IMR-90 (cell line): Measurements from ENCODE around the gene PRPSAP1. TPM values are rescaled to one million over a fixed set of nuclear protein-coding genes. Genes with fewer than 3 reads are reported as not detected.

ENCODE experiments used
- ATAC-seq: fragments of 200-7000 bp; cut with Tn5 transposase; 2 replicates; pipeline ENCODE4 v1.9.1; 2020; ENCODE audit warnings: low read depth, mild to moderate bottlenecking, moderate library complexity
- BruUV-seq: library from RNA; stranded (reverse); fragments of 400-500 nt; replicated peaks from 2 replicates; lab custom pipeline; 2021; lab: Mats Ljungman, UMichigan
- CTCF ChIA-PET: fragments of 300-600 bp; formaldehyde crosslinking; extraction: SDS; loops from one replicate; lab custom pipeline; 2021; ENCODE audit warnings: antibody characterized with exemption; lab: Yijun Ruan, JAX
- POLR2A ChIA-PET: fragments of 300-600 bp; sonication (Branson Sonifier 250); formaldehyde crosslinking; loops from one replicate; lab custom pipeline; 2022; ENCODE audit warnings: antibody characterized with exemption; ENCODE audit not compliant: unreplicated experiment; lab: Charles Lee
- DNase-seq: peaks from one replicate; pipeline ENCODE4 v3.0.0; 2013
- H2AFZ ChIP-seq: replicated peaks from 2 replicates; pipeline ENCODE3; 2013; ENCODE audit warnings: low read length, mild to moderate bottlenecking; ENCODE audit not compliant: poor library complexity
- H2AK5ac ChIP-seq: 2 replicates; pipeline ENCODE4 v1.6.1; 2013; ENCODE audit warnings: low read depth, low read length, inconsistent platforms
- H2AK9ac ChIP-seq: replicated peaks from 2 replicates; pipeline ENCODE3; 2013; ENCODE audit warnings: mild to moderate bottlenecking, low read depth, low read length, moderate library complexity; ENCODE audit not compliant: poor library complexity
- H2BK120ac ChIP-seq: 2 replicates; pipeline ENCODE4 v1.6.1; 2013; ENCODE audit warnings: low read depth, low read length, inconsistent platforms
- H2BK15ac ChIP-seq: 3 replicates; pipeline ENCODE4 v1.6.1; 2013; ENCODE audit warnings: low read depth, low read length, inconsistent platforms
- H2BK20ac ChIP-seq: 2 replicates; pipeline ENCODE4 v1.6.1; 2013; ENCODE audit warnings: low read depth, mild to moderate bottlenecking, inconsistent platforms, low read length, moderate library complexity
- H2BK5ac ChIP-seq: 2 replicates; pipeline ENCODE4 v1.6.1; 2013; ENCODE audit warnings: mild to moderate bottlenecking, low read depth, low read length, inconsistent platforms; ENCODE audit not compliant: poor library complexity, severe bottlenecking
- H3K14ac ChIP-seq: replicated peaks from 2 replicates; pipeline ENCODE4 v1.6.1; 2013; ENCODE audit warnings: low read depth, low read length, inconsistent platforms
- H3K18ac ChIP-seq: 2 replicates; pipeline ENCODE4 v1.6.1; 2013; ENCODE audit warnings: low read depth, low read length, control low read depth
- H3K23ac ChIP-seq: 2 replicates; pipeline ENCODE4 v1.6.1; 2013; ENCODE audit warnings: low read depth, low read length, inconsistent platforms
- H3K27ac ChIP-seq: 2 replicates; pipeline ENCODE4 v1.5.1; 2013; ENCODE audit warnings: mild to moderate bottlenecking, control low read depth, low read length; ENCODE audit not compliant: insufficient read depth
- H3K27me3 ChIP-seq: 2 replicates; pipeline ENCODE4 v1.6.1; 2013; ENCODE audit warnings: low read length; ENCODE audit not compliant: control insufficient read depth, insufficient read depth
- H3K36me3 ChIP-seq: 2 replicates; pipeline ENCODE4 v1.6.1; 2013; ENCODE audit warnings: low read length, mixed read lengths; ENCODE audit not compliant: control insufficient read depth, insufficient read depth
- H3K4ac ChIP-seq: 2 replicates; pipeline ENCODE4 v1.6.1; 2013; ENCODE audit warnings: low read depth, low read length, inconsistent platforms
- H3K4me1 ChIP-seq: 2 replicates; pipeline ENCODE4 v1.6.1; 2013; ENCODE audit warnings: low read length, mixed read lengths; ENCODE audit not compliant: control insufficient read depth, insufficient read depth
- H3K4me2 ChIP-seq: 2 replicates; pipeline ENCODE4 v1.6.1; 2013; ENCODE audit warnings: low read depth, mild to moderate bottlenecking, control low read depth, low read length, moderate library complexity
- H3K4me3 ChIP-seq: 2 replicates; pipeline ENCODE4 v1.5.1; 2013; ENCODE audit warnings: low read depth, mild to moderate bottlenecking, control low read depth, low read length, moderate library complexity; ENCODE audit not compliant: insufficient read depth
- H3K56ac ChIP-seq: 2 replicates; pipeline ENCODE4 v1.6.1; 2013; ENCODE audit warnings: low read length, inconsistent platforms; ENCODE audit not compliant: insufficient read depth; ENCODE audit errors: extremely low read depth
- H3K79me1 ChIP-seq, 2 experiments: 2 replicates each; pipeline ENCODE4 v1.6.1; 2013; ENCODE audit warnings: low read length in 2 of 2, inconsistent platforms in 1 of 2, low read depth in 1 of 2
- H3K9ac ChIP-seq: 2 replicates; pipeline ENCODE4 v1.6.1; 2013; ENCODE audit warnings: low read depth, low read length, control low read depth
- H3K9me1 ChIP-seq: 2 replicates; pipeline ENCODE4 v1.6.1; 2013; ENCODE audit warnings: low read length, inconsistent platforms; ENCODE audit not compliant: insufficient read depth
- H3K9me3 ChIP-seq: 2 replicates; pipeline ENCODE4 v1.6.1; 2013; ENCODE audit warnings: low read length; ENCODE audit not compliant: control insufficient read depth, insufficient read depth
- H4K20me1 ChIP-seq: 2 replicates; pipeline ENCODE4 v1.6.1; 2013; ENCODE audit warnings: low read length, inconsistent platforms; ENCODE audit not compliant: insufficient read depth
- H4K5ac ChIP-seq: 2 replicates; pipeline ENCODE4 v1.6.1; 2013; ENCODE audit warnings: mild to moderate bottlenecking, low read depth, low read length, control low read depth
- H4K8ac ChIP-seq, 2 experiments: 2 replicates each; pipeline ENCODE4 v1.6.1; 2013; ENCODE audit warnings: low read depth in 2 of 2, low read length in 2 of 2, control low read depth in 1 of 2, inconsistent platforms in 1 of 2
- H4K91ac ChIP-seq: 2 replicates; pipeline ENCODE4 v1.6.1; 2013; ENCODE audit warnings: low read depth, low read length, inconsistent platforms; ENCODE audit not compliant: insufficient read depth
- BHLHE40 ChIP-seq: fragments of 150-350 bp; IDR thresholded peaks from 2 replicates; pipeline ENCODE4 v1.6.1; 2016; ENCODE audit warnings: mild to moderate bottlenecking, low read depth, low read length
- CEBPB ChIP-seq: IDR thresholded peaks from 2 replicates; pipeline ENCODE4 v1.6.1; 2012; ENCODE audit warnings: low read depth, low read length, improper control_type of control experiment
- CHD1 ChIP-seq: IDR thresholded peaks from 2 replicates; pipeline ENCODE4 v1.6.1; 2012; ENCODE audit warnings: low read depth, low read length, improper control_type of control experiment
- FOS ChIP-seq: fragments of 150-350 bp; IDR thresholded peaks from 2 replicates; pipeline ENCODE4 v1.6.1; 2016; ENCODE audit warnings: low read depth, low read length
- MAFK ChIP-seq: IDR thresholded peaks from 2 replicates; pipeline ENCODE4 v1.6.1; 2012; ENCODE audit warnings: low read depth, low read length, improper control_type of control experiment
- MAZ ChIP-seq: IDR thresholded peaks from 2 replicates; pipeline ENCODE4 v1.6.1; 2012; ENCODE audit warnings: low read depth, mild to moderate bottlenecking, low read length, improper control_type of control experiment, moderate library complexity, borderline replicate concordance
- MXI1 ChIP-seq: IDR thresholded peaks from 2 replicates; pipeline ENCODE4 v1.6.1; 2012; ENCODE audit warnings: low read depth, mild to moderate bottlenecking, low read length, moderate library complexity, borderline replicate concordance
- NFE2L2 ChIP-seq: fragments of 150-350 bp; IDR thresholded peaks from 2 replicates; pipeline ENCODE4 v1.6.1; 2016; ENCODE audit warnings: low read depth, mild to moderate bottlenecking, low read length
- POLR2A ChIP-seq: IDR thresholded peaks from 2 replicates; pipeline ENCODE4 v1.6.1; 2012; ENCODE audit warnings: mild to moderate bottlenecking, low read depth, low read length
- RAD21 ChIP-seq: IDR thresholded peaks from 2 replicates; pipeline ENCODE4 v1.6.1; 2012; ENCODE audit warnings: low read length, improper control_type of control experiment
- RCOR1 ChIP-seq: IDR thresholded peaks from 2 replicates; pipeline ENCODE4 v1.6.1; 2012; ENCODE audit warnings: mild to moderate bottlenecking, low read length, improper control_type of control experiment; ENCODE audit not compliant: insufficient replicate concordance
- RFX5 ChIP-seq: IDR thresholded peaks from 2 replicates; pipeline ENCODE4 v1.8.0; 2012; ENCODE audit warnings: low read depth, mild to moderate bottlenecking, low read length, moderate library complexity
- SMC3 ChIP-seq: fragments of 150-350 bp; IDR thresholded peaks from 2 replicates; pipeline ENCODE4 v1.6.1; 2016; ENCODE audit warnings: low read depth, mild to moderate bottlenecking, antibody characterized with exemption, low read length, moderate library complexity
- WGBS, 2 experiments: methylation state at CpG; one replicate each; pipeline versions ENCODE4 v1.1.5 to v1.1.7; 2013; ENCODE audit warnings: missing lambda C conversion rate in 2 of 2; ENCODE audit not compliant: insufficient read length in 1 of 2; ENCODE audit errors: extremely low coverage in 2 of 2; 5-methylcytosine and 5-hydroxymethylcytosine counted together
- dilution Hi-C: fragments of 300-500 bp; cut with HindIII; formaldehyde crosslinking; loops from one replicate; pipeline ENCODE4 v1.14.3; 2018; ENCODE audit warnings: low sequenced_read_pairs; ENCODE audit not compliant: unreplicated experiment
- in situ Hi-C: fragments of 300-500 bp; cut with MboI; formaldehyde crosslinking; loops from 3 replicates; pipeline ENCODE4 v1.14.3; 2019; ENCODE audit warnings: low sequenced_read_pairs, inconsistent platforms, mixed read lengths
- intact Hi-C: fragments of 100-400 bp; cut with micrococcal nuclease; formaldehyde crosslinking; loops from 2 replicates; pipeline ENCODE4 v1.10.0; 2022
- polyA plus RNA-seq, 3 experiments: library from polyadenylated mRNA; depleted of rRNA; stranded (reverse); fragments of >200 nt; gene quantifications; 2 replicates each; pipeline ENCODE4 v1.2.3, GENCODE V29; 2012; ENCODE audit warnings: low replicate concordance in 1 of 3
- total RNA-seq: library from RNA; depleted of rRNA; stranded (reverse); fragments of >200 nt; gene quantifications from 2 replicates; pipeline ENCODE4 v1.2.3, GENCODE V29; 2012
- TF ChIP-seq, protein P1 (sequence below): fragments of 150-350 bp; IDR thresholded peaks from 2 replicates; pipeline ENCODE4 v1.6.1; 2016; ENCODE audit warnings: low read depth, mild to moderate bottlenecking, low read length, moderate library complexity, borderline replicate concordance
- TF ChIP-seq, protein P2 (sequence below): fragments of 150-350 bp; IDR thresholded peaks from 2 replicates; pipeline ENCODE4 v1.6.1; 2017; ENCODE audit warnings: mild to moderate bottlenecking, antibody characterized with exemption, low read length, low read depth
- TF ChIP-seq, protein P3 (sequence below): conservative IDR thresholded peaks from 2 replicates; pipeline ENCODE4 v1.5.1; 2012; ENCODE audit warnings: mild to moderate bottlenecking, low read depth, low read length, improper control_type of control experiment

PRPSAP1 gene
- total and polyA plus RNA-seq, 2 of the 4 experiments (the other 2 are of a cell fraction): 34.4 to 48.6 TPM

DNA sequence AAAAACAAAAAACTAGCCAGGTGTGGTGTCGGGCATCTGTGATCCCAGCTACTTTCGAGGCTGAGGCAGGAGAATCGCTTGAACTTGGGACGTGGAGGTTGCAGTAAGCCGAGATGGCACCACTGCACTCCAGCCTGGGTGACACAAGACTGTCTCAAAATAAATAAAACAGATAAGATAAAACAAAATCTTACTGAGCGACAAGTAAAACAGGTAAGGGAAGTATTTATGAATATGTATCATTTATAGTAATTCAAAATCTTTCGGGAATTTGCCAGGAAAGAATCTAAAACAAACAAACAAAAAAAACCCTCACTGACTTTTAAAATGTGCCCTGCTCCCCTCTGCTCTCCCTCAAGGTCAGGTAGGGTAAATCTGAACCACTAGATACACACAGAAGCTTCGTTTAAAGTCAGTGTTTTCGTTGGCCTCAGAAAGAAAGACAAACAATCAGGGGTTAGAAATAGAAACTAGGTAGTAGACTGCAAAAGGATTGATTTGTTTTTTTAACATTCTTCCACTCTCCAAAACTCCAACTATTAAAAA is 2.1 kb downstream of the PRPSAP1 start:
- ChIA-PET CTCF (interaction anchor here (0.9 kb wide), 1 partner anchor 16 kb away, joined by 3 read pairs; no protein-coding TSS in a partner anchor), POLR2A (interaction anchor here (0.7 kb wide), 1 partner anchor 18 kb away, joined by 9 read pairs; no protein-coding TSS in a partner anchor)
- Histone ChIP-seq H3K27ac (no peak overlapping the region), H2BK120ac (no peak overlapping the region), H3K4ac (no peak overlapping the region), H3K9ac (no peak overlapping the region), H3K56ac (no peak overlapping the region), H3K18ac (no peak overlapping the region), H2BK5ac (no peak overlapping the region), H4K20me1 (peaks cover 4% of the 10 kb centered on the region; the same call in 1 of the 2 replicates), H3K4me2 (peak overlapping the region; percentile 39; the same call in 1 of the 2 replicates), H2BK20ac (no peak overlapping the region), H2BK15ac (no peak overlapping the region), H3K4me3 (peak overlapping the region; percentile 7; the same call in 1 of the 2 replicates), H3K79me1 (peaks cover 6 to 42% of the 10 kb centered on the region in 2 experiments), H3K9me1 (no peaks in the 10 kb centered on the region), H4K91ac (no peak overlapping the region), H3K23ac (no peak overlapping the region), H3K4me1 (peaks cover 4% of the 10 kb centered on the region; the same call in 1 of the 2 replicates), H2AK9ac (no peak overlapping the region), H2AFZ (no peak overlapping the region), H4K8ac (no peak overlapping the region), H3K27me3 (no peaks in the 10 kb centered on the region), H3K36me3 (peaks cover 9% of the 10 kb centered on the region), H4K5ac (no peak overlapping the region), H3K9me3 (no peaks in the 10 kb centered on the region), H2AK5ac (no peak overlapping the region), H3K14ac (no peak overlapping the region)
- ATAC-seq (no peak), DNase-seq (no peak)
- dilution Hi-C loops: no loop called here
- WGBS, 2 experiments: no CpG with 5 or more reads among the region's 9 CpGs
- in situ Hi-C loops: no loop called here
- BruUV-seq: no TSS peak
- intact Hi-C loops: no loop called here
- TF ChIP-seq, protein P1, sequence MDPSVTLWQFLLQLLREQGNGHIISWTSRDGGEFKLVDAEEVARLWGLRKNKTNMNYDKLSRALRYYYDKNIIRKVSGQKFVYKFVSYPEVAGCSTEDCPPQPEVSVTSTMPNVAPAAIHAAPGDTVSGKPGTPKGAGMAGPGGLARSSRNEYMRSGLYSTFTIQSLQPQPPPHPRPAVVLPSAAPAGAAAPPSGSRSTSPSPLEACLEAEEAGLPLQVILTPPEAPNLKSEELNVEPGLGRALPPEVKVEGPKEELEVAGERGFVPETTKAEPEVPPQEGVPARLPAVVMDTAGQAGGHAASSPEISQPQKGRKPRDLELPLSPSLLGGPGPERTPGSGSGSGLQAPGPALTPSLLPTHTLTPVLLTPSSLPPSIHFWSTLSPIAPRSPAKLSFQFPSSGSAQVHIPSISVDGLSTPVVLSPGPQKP: no peak
- TF ChIP-seq RCOR1: no peak
- no peak for TF ChIP-seq CEBPB
- no peak for TF ChIP-seq MAFK
- no peak for TF ChIP-seq RFX5
- no peak for TF ChIP-seq FOS
- TF ChIP-seq NFE2L2: no peak
- TF ChIP-seq CHD1: no peak
- no peak for TF ChIP-seq SMC3
- TF ChIP-seq, protein P2, sequence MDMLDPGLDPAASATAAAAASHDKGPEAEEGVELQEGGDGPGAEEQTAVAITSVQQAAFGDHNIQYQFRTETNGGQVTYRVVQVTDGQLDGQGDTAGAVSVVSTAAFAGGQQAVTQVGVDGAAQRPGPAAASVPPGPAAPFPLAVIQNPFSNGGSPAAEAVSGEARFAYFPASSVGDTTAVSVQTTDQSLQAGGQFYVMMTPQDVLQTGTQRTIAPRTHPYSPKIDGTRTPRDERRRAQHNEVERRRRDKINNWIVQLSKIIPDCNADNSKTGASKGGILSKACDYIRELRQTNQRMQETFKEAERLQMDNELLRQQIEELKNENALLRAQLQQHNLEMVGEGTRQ: no peak
- TF ChIP-seq MXI1: no peak
- TF ChIP-seq, protein P3, sequence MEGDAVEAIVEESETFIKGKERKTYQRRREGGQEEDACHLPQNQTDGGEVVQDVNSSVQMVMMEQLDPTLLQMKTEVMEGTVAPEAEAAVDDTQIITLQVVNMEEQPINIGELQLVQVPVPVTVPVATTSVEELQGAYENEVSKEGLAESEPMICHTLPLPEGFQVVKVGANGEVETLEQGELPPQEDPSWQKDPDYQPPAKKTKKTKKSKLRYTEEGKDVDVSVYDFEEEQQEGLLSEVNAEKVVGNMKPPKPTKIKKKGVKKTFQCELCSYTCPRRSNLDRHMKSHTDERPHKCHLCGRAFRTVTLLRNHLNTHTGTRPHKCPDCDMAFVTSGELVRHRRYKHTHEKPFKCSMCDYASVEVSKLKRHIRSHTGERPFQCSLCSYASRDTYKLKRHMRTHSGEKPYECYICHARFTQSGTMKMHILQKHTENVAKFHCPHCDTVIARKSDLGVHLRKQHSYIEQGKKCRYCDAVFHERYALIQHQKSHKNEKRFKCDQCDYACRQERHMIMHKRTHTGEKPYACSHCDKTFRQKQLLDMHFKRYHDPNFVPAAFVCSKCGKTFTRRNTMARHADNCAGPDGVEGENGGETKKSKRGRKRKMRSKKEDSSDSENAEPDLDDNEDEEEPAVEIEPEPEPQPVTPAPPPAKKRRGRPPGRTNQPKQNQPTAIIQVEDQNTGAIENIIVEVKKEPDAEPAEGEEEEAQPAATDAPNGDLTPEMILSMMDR: no peak
- TF ChIP-seq BHLHE40: no peak
- TF ChIP-seq MAZ: no peak
- no peak for TF ChIP-seq RAD21
- TF ChIP-seq POLR2A: no peak
